Heart left ventricle (tissue), 16 donors: ENCODE results near the gene LTN1. TPM values are rescaled to one million over a fixed set of nuclear protein-coding genes. Genes with fewer than 3 reads are reported as not detected.

ENCODE experiments used
- ATAC-seq, 4 donors: fragments of 200-7000 bp; cut with Tn5 transposase; one replicate each; pipeline ENCODE4 v1.9.1; 2020 to 2022; ENCODE audit warnings: moderate library complexity in 4 of 4, mild to moderate bottlenecking in 3 of 4, moderate number of reproducible peaks in 1 of 4
- DNase-seq, 5 donors: peaks; one replicate each; pipeline ENCODE4 v3.0.0-alpha.2; 2020
- H3K27ac ChIP-seq, 12 donors: fragments of 200-600 bp; sonication (generic) in 4 of 12; one replicate each; pipeline versions ENCODE4 v1.5.0 to v1.8.0; 2016 to 2022; ENCODE audit warnings: mild to moderate bottlenecking in 2 of 12
- H3K27me3 ChIP-seq, 9 donors: fragments of 200-600 bp; sonication (generic) in 2 of 9; one replicate each; pipeline versions ENCODE4 v1.5.1 to v1.8.0; 2016 to 2022; ENCODE audit warnings: mild to moderate bottlenecking in 3 of 9
- H3K36me3 ChIP-seq, 9 donors: fragments of 200-600 bp; sonication (generic) in 2 of 9; one replicate each; pipeline versions ENCODE4 v1.5.0 to v1.8.0; 2018 to 2022; ENCODE audit warnings: mild to moderate bottlenecking in 2 of 9
- H3K4me1 ChIP-seq, 12 donors: fragments of 200-600 bp; sonication (generic) in 4 of 12; one replicate each; pipeline versions ENCODE4 v1.5.0 to v1.8.0; 2016 to 2022; ENCODE audit warnings: mild to moderate bottlenecking in 3 of 12
- H3K4me3 ChIP-seq, 12 donors: fragments of 200-600 bp; sonication (generic) in 4 of 12; one replicate each; pipeline versions ENCODE4 v1.5.0 to v1.8.0; 2017 to 2022; ENCODE audit warnings: mild to moderate bottlenecking in 9 of 12, moderate library complexity in 4 of 12
- H3K9me3 ChIP-seq, 12 donors: fragments of 200-600 bp; sonication (generic) in 4 of 12; one replicate each; pipeline versions ENCODE4 v1.5.0 to v1.8.0; 2016 to 2022; ENCODE audit warnings: mild to moderate bottlenecking in 1 of 12
- CTCF ChIP-seq, 12 donors: fragments of 200-600 bp; sonication (generic) in 4 of 12; IDR thresholded peaks; one replicate each; pipeline versions ENCODE4 v1.5.0 to v1.8.0; 2018 to 2022; ENCODE audit warnings: antibody characterized with exemption in 12 of 12, mild to moderate bottlenecking in 5 of 12
- POLR2A ChIP-seq, 2 donors: fragments of 450-650 bp; IDR thresholded peaks; one replicate each; pipeline ENCODE4 v1.6.1; 2017; ENCODE audit warnings: antibody characterized with exemption in 2 of 2, mild to moderate bottlenecking in 2 of 2, moderate library complexity in 2 of 2
- WGBS, 4 donors: extraction: QIAGEN DNeasy Blood & Tissue Kit in 2 of 4; methylation state at CpG; one replicate each; pipeline versions ENCODE4 v1.1.5 to v1.1.7; 2013 to 2018; 5-methylcytosine and 5-hydroxymethylcytosine counted together
- intact Hi-C, 10 donors: fragments of 100-400 bp; cut with DNase I; formaldehyde crosslinking; loops; one replicate each; pipeline versions ENCODE4 v1.11.1 to v1.14.2; 2022
- polyA plus RNA-seq, 2 donors: library from polyadenylated mRNA; stranded (reverse); fragments of 200-250 nt; gene quantifications; one replicate each; pipeline ENCODE4 v1.2.3, GENCODE V29; 2013
- total RNA-seq, 9 donors: library from RNA; depleted of rRNA in 2 of 9; stranded (reverse); fragments of >200 nt in 2 of 9; fragmentation: NEBNext Ultra II Directional in 3 of 9; extraction: Animal tissue kit (Norgen Biotek cat#: 25700) in 3 of 9; gene quantifications; one replicate each; pipeline versions ENCODE4 v1.1.0 to v1.2.4, GENCODE V29; 2016 to 2023
- donor health status: ischemic (EF 13 %, LVEDD 7.1; RV severe dilation, severe dysfunction).
- donor health status: healthy with polysubstance abuse.
- donor health status: DM: no; HTN: yes; CAD: no.
- donor health status: DM: no; HTN: no; CAD: no.
- donor health status: ischemic (EF 25% LVEDD 6.9; RV normal size, moderate dysfunction).
- donor health status: ischemic (EF 25% LVEDD 5.7; RV mildly dilated, moderate dysfunction).
- donor health status: healthy.
- donor health status: DM: yes; HTN: yes; CAD: no.
- donor health status: ischemic (EF 35%, LVEDD 5.7; RV mildly dilated, moderate dysfunction).
- donor health status: nonischemic (EF 11% LVEDD 7.7; RV severe dilation, severe dysfunction).
- donor health status: DM: yes; HTN: yes; CAD: no.
- donor health status: PGD.
- donor health status: ischemic (EF 29% LVEDD 5.4; RV normal size, mild dysfunction).
- donor health status: nonischemic (EF 23%, LVEDD 6.1; RV moderate dilation, normal function).

LTN1 gene
- total and polyA plus RNA-seq, 11 donors: 3.4 to 20.3 (median 15.5) TPM

GRCh38 chr21:28884976-28885852, 107.5 kb downstream of the LTN1 start:
- 4 to 7% (median 5%) methylated on average over 26 to 47 of the region's 47 CpGs for whole genome bisulfite sequencing, 4 donors
- peaks cover 0 to 27% (median 16%) of the 10 kb centered on the region in 9 donors for H3K36me3 ChIP-seq
- TF ChIP-seq CTCF (IDR thresholded peaks at IDR 0.05): no peak
- TF ChIP-seq POLR2A (IDR thresholded peaks at IDR 0.05): peak in 1 of 2 donors; percentile 75

GRCh38 chr21:28884481-28884880, 108.2 kb downstream of the LTN1 start:
- 27 to 38% (median 30%) methylated on average over 3 of the region's 3 CpGs for WGBS, 4 donors
- ATAC-seq: peak in 3 of 4 donors; percentile 27 to 47 (median 42)
- no peak for DNase-seq
- H3K27ac ChIP-seq: peak overlapping the region; percentile 77 to 96 (median 92)
- H3K9me3 ChIP-seq: peaks cover 0 to 3% (median 0%) of the 10 kb centered on the region in 12 donors
- TF ChIP-seq CTCF (IDR thresholded peaks at IDR 0.05) (no peak), POLR2A (IDR thresholded peaks at IDR 0.05) (no peak)
- no peaks in the 10 kb centered on the region for H3K27me3 ChIP-seq
- H3K4me1 ChIP-seq: peaks cover 0 to 18% (median 11%) of the 10 kb centered on the region in 12 donors
- H3K36me3 ChIP-seq: peaks cover 0 to 35% (median 23%) of the 10 kb centered on the region in 9 donors
- H3K4me3 ChIP-seq: peak overlapping the region; percentile 34 to 82 (median 62)
- intact Hi-C loops: loop anchor here in 3 of 10 donors (5.0 to 10.0 kb wide), 3 partner anchors 62 to 140 kb away; no protein-coding TSS in a partner anchor

More at GRCh38 chr21:28884976-28885852, 107.5 kb downstream of the LTN1 start:
- peaks cover 0 to 3% (median 0%) of the 10 kb centered on the region in 12 donors for H3K9me3 ChIP-seq
- peak; percentile 87 to 94 (median 92) for DNase-seq
- H3K4me1 ChIP-seq: peaks cover 0 to 18% (median 11%) of the 10 kb centered on the region in 12 donors
- no peaks in the 10 kb centered on the region for H3K27me3 ChIP-seq
- H3K4me3 ChIP-seq: peak overlapping the region; percentile 34 to 82 (median 62)
- intact Hi-C loops: loop anchor here in 4 of 10 donors (1.0 to 10.0 kb wide), 4 partner anchors 63 to 140 kb away; no protein-coding TSS in a partner anchor
- ATAC-seq: peak; percentile 99 to 100 (median 99)
- peak overlapping the region; percentile 77 to 96 (median 92) for H3K27ac ChIP-seq

- Histone ChIP-seq H3K4me1 (peaks cover 0 to 18% (median 11%) of the 10 kb centered on the region in 12 donors), H3K36me3 (peaks cover 0 to 40% (median 27%) of the 10 kb centered on the region in 9 donors), H3K27ac (peak overlapping the region in 3 of 12 donors; percentile 91 to 93 (median 92)), H3K4me3 (peak overlapping the region in 7 of 12 donors; percentile 57 to 70 (median 63)), H3K9me3 (peaks cover 0 to 3% (median 0%) of the 10 kb centered on the region in 12 donors), H3K27me3 (no peaks in the 10 kb centered on the region)
- TF ChIP-seq CTCF (IDR thresholded peaks at IDR 0.05): no peak
- no peak for TF ChIP-seq POLR2A (IDR thresholded peaks at IDR 0.05)
- no peak for ATAC-seq
- no peak for DNase-seq
- intact Hi-C loops: loop anchor here in 3 of 10 donors (5.0 to 10.0 kb wide), 3 partner anchors 62 to 139 kb away; no protein-coding TSS in a partner anchor
Observed at GRCh38 chr21:28883931-28884330, 108.7 kb downstream of the LTN1 start.

- no peak for TF ChIP-seq POLR2A (IDR thresholded peaks at IDR 0.05)
- no peak for TF ChIP-seq CTCF (IDR thresholded peaks at IDR 0.05)
- H3K4me1 ChIP-seq: peaks cover 0 to 18% (median 11%) of the 10 kb centered on the region in 12 donors
- H3K27ac ChIP-seq: no peak overlapping the region
- peaks cover 0 to 3% (median 0%) of the 10 kb centered on the region in 12 donors for H3K9me3 ChIP-seq
- H3K27me3 ChIP-seq: no peaks in the 10 kb centered on the region
- intact Hi-C loops: loop anchor here in 3 of 10 donors (5.0 to 10.0 kb wide), 3 partner anchors 60 to 138 kb away; no protein-coding TSS in a partner anchor
- whole genome bisulfite sequencing, 4 donors: 45 to 49% (median 48%) methylated on average over 2 of the region's 2 CpGs
- H3K36me3 ChIP-seq: peaks cover 0 to 56% (median 27%) of the 10 kb centered on the region in 9 donors
- ATAC-seq (no peak), DNase-seq (no peak)
- no peak overlapping the region for H3K4me3 ChIP-seq
Observed at GRCh38 chr21:28882345-28882744, 110.3 kb downstream of the LTN1 start.
